Testis (tissue), 2 donors: ENCODE data around the gene MRM2.

Experiments
- CTCF ChIP-seq, 3 experiments: fragments of 450-650 bp in 2 of 3; fragments of 200-600 bp in 1 of 3; sonication (generic) in 1 of 3; IDR thresholded peaks; one replicate each; pipeline ENCODE4 v1.5.1; 2016 to 2019; ENCODE audit warnings: antibody characterized with exemption in 3 of 3, mild to moderate bottlenecking in 2 of 3, moderate library complexity in 1 of 3
- POLR2A ChIP-seq: fragments of 450-650 bp; IDR thresholded peaks from one replicate; pipeline ENCODE4 v1.6.1; 2017; ENCODE audit warnings: antibody characterized with exemption, mild to moderate bottlenecking, moderate library complexity

GRCh38 chr7:2258661-2259365 lies 16.8 kb upstream of the MRM2 start:
- TF ChIP-seq CTCF (IDR thresholded peaks at IDR 0.05) (no peak), POLR2A (no peak)
